ENCODE measurements around the gene EPM2A. TPM values are rescaled to one million over a fixed set of nuclear protein-coding genes. Genes with fewer than 3 reads are reported as not detected.

The EPM2A gene
- total and polyA plus RNA-seq, 2 donors (not counting 1 experiment from before 2014, with no cell fraction given): 4.1 to 8.3 TPM

DNA sequence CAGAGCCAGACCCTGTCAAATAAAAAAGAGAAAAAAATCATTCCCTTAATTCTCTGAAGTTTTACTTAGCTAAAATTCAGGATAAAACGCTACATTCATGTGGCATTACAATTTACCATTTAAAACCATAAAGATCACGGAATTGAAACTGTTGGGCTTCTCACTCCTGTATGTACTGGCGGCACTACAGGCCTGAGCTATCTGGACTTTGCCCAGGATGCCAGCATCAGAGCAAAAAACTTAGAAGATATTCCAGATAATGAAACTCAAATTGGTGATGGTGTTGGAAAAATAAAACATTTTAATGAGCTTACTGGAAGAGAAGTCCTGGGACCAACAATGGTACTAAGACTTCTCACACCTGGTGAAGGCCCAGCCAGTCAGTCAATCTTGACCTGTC, 14.2 kb downstream of the EPM2A start:
- no peaks in the 10 kb centered on the region for H3K36me3 ChIP-seq (ENCODE audit: control insufficient read depth, insufficient read depth, low read length)
- no peak overlapping the region for H3K4me2 ChIP-seq (ENCODE audit: extremely low read depth, insufficient read depth, low read length)
- no peak overlapping the region for H3K27ac ChIP-seq (ENCODE audit: insufficient read depth, low read length)
- H3K79me2 ChIP-seq (ENCODE audit: control insufficient read depth, insufficient read depth, low read length): no peaks in the 10 kb centered on the region
- H3K9ac ChIP-seq (ENCODE audit: insufficient read depth, low read length): no peak overlapping the region
- no peak overlapping the region for H3K4me3 ChIP-seq (replicated peaks in 1 of 4; ENCODE audit: control extremely low read depth in 1 of 4, insufficient read depth in 1 of 4, low read depth in 3 of 4, low read length in 4 of 4)
- no peaks in the 10 kb centered on the region for H3K27me3 ChIP-seq (ENCODE audit: control insufficient read depth, insufficient read depth, low read length)
- no peaks in the 10 kb centered on the region for H3K9me3 ChIP-seq (ENCODE audit: control insufficient read depth, insufficient read depth, low read depth, low read length)
- H3K4me1 ChIP-seq (ENCODE audit: control insufficient read depth, extremely low read depth, insufficient read depth, low read length): no peaks in the 10 kb centered on the region
- DNase-seq (ENCODE audit: low read depth in 2 of 2): no peak
- H4K20me1 ChIP-seq (ENCODE audit: control insufficient read depth, extremely low read depth, insufficient read depth, low read length): no peaks in the 10 kb centered on the region
- no peak for TF ChIP-seq EZH2 (IDR thresholded peaks at IDR 0.05; ENCODE audit: low read length, missing control alignments)
- TF ChIP-seq, protein P1, sequence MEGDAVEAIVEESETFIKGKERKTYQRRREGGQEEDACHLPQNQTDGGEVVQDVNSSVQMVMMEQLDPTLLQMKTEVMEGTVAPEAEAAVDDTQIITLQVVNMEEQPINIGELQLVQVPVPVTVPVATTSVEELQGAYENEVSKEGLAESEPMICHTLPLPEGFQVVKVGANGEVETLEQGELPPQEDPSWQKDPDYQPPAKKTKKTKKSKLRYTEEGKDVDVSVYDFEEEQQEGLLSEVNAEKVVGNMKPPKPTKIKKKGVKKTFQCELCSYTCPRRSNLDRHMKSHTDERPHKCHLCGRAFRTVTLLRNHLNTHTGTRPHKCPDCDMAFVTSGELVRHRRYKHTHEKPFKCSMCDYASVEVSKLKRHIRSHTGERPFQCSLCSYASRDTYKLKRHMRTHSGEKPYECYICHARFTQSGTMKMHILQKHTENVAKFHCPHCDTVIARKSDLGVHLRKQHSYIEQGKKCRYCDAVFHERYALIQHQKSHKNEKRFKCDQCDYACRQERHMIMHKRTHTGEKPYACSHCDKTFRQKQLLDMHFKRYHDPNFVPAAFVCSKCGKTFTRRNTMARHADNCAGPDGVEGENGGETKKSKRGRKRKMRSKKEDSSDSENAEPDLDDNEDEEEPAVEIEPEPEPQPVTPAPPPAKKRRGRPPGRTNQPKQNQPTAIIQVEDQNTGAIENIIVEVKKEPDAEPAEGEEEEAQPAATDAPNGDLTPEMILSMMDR (conservative IDR thresholded peaks at IDR 0.05 in 1 of 2, IDR thresholded peaks at IDR 0.05 in 1 of 2; ENCODE audit: low read depth in 1 of 2, low read length in 2 of 2): no peak
- H2AFZ ChIP-seq (ENCODE audit: low read length): no peak overlapping the region

DNA sequence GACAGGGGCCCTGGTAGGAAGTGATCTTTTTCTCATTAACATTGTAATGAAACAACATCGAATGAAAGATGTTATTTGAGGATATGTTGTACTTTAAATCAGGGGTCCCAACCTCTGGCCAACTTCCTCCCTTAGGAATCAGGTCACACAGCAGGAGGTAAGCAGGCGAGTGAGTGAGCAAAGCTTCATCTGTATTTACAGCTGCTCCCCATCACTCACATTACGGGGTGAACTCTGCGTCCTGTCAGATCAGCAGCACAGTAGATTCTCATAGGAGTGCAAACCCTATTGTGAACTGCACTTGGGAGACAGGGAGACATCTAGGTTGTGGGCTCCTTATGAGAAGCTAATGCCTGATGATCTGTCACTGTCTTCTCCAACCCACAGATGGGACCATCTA, 19.9 kb downstream of the EPM2A start:
- Histone ChIP-seq H3K4me2 (ENCODE audit: extremely low read depth, insufficient read depth, low read length) (no peak overlapping the region), H4K20me1 (ENCODE audit: control insufficient read depth, extremely low read depth, insufficient read depth, low read length) (no peaks in the 10 kb centered on the region), H3K4me3 (replicated peaks in 1 of 4; ENCODE audit: control extremely low read depth in 1 of 4, insufficient read depth in 1 of 4, low read depth in 3 of 4, low read length in 4 of 4) (no peak overlapping the region), H3K4me1 (ENCODE audit: control insufficient read depth, extremely low read depth, insufficient read depth, low read length) (no peaks in the 10 kb centered on the region), H2AFZ (ENCODE audit: low read length) (no peak overlapping the region), H3K27me3 (ENCODE audit: control insufficient read depth, insufficient read depth, low read length) (no peaks in the 10 kb centered on the region), H3K9ac (ENCODE audit: insufficient read depth, low read length) (no peak overlapping the region), H3K79me2 (ENCODE audit: control insufficient read depth, insufficient read depth, low read length) (no peaks in the 10 kb centered on the region), H3K27ac (ENCODE audit: insufficient read depth, low read length) (no peak overlapping the region), H3K36me3 (ENCODE audit: control insufficient read depth, insufficient read depth, low read length) (no peaks in the 10 kb centered on the region), H3K9me3 (ENCODE audit: control insufficient read depth, insufficient read depth, low read depth, low read length) (no peaks in the 10 kb centered on the region)
- no peak for DNase-seq (ENCODE audit: low read depth in 2 of 2)
- TF ChIP-seq, protein P1 (conservative IDR thresholded peaks at IDR 0.05 in 1 of 2, IDR thresholded peaks at IDR 0.05 in 1 of 2; ENCODE audit: low read depth in 1 of 2, low read length in 2 of 2): no peak
- TF ChIP-seq EZH2 (IDR thresholded peaks at IDR 0.05; ENCODE audit: low read length, missing control alignments): no peak

DNA sequence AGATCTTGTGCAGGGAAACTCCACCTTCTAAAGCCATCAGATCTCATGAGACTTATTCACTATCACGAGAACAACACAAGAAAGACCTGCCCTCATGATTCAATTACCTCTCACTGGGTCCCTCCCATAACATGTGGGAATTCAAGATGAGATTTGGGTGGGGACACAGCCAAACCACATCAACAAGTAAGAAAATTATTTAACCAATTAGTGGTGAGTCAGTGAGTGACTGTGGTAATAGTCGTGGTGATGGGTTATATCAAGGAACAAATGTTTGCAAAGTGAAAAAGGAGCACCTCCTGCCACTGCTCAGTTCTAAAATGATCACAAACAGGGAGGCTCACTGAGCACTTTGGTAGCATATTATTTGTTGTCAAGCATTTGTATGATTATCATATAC, 20.6 kb downstream of the EPM2A start:
- H3K4me3 ChIP-seq (replicated peaks in 1 of 4; ENCODE audit: control extremely low read depth in 1 of 4, insufficient read depth in 1 of 4, low read depth in 3 of 4, low read length in 4 of 4): no peak overlapping the region
- DNase-seq (ENCODE audit: low read depth in 2 of 2): no peak

More for the DNA sequence above, 20.6 kb downstream of the EPM2A start:
- Histone ChIP-seq H3K4me2 (ENCODE audit: extremely low read depth, insufficient read depth, low read length) (no peak overlapping the region), H3K27ac (ENCODE audit: insufficient read depth, low read length) (no peak overlapping the region), H3K79me2 (ENCODE audit: control insufficient read depth, insufficient read depth, low read length) (no peaks in the 10 kb centered on the region), H3K4me1 (ENCODE audit: control insufficient read depth, extremely low read depth, insufficient read depth, low read length) (no peaks in the 10 kb centered on the region), H3K9me3 (ENCODE audit: control insufficient read depth, insufficient read depth, low read depth, low read length) (no peaks in the 10 kb centered on the region), H2AFZ (ENCODE audit: low read length) (no peak overlapping the region), H3K9ac (ENCODE audit: insufficient read depth, low read length) (no peak overlapping the region), H3K36me3 (ENCODE audit: control insufficient read depth, insufficient read depth, low read length) (no peaks in the 10 kb centered on the region), H3K27me3 (ENCODE audit: control insufficient read depth, insufficient read depth, low read length) (no peaks in the 10 kb centered on the region), H4K20me1 (ENCODE audit: control insufficient read depth, extremely low read depth, insufficient read depth, low read length) (no peaks in the 10 kb centered on the region)
- TF ChIP-seq EZH2 (IDR thresholded peaks at IDR 0.05; ENCODE audit: low read length, missing control alignments): no peak
- TF ChIP-seq, protein P1 (conservative IDR thresholded peaks at IDR 0.05 in 1 of 2, IDR thresholded peaks at IDR 0.05 in 1 of 2; ENCODE audit: low read depth in 1 of 2, low read length in 2 of 2): no peak
